Gastrocnemius medialis (tissue), 4 donors: Measurements from ENCODE around the gene AGTR1.
A peak's percentile ranks its signal among the peaks of the same experiment; 100 is the strongest.

Experiments used
- CTCF ChIP-seq, 5 experiments: fragments of 450-650 bp in 3 of 5; fragments of 200-600 bp in 2 of 5; sonication (generic) in 2 of 5; IDR thresholded peaks in 4 of 5; conservative IDR thresholded peaks in 1 of 5; 1 replicate in 4 of 5; 2 replicates in 1 of 5; pipeline ENCODE4 v1.5.1; 2016 to 2019; ENCODE audit warnings: antibody characterized with exemption in 5 of 5, mild to moderate bottlenecking in 3 of 5, moderate library complexity in 3 of 5
- POLR2A ChIP-seq, 2 donors: fragments of 450-650 bp; IDR thresholded peaks; one replicate each; pipeline ENCODE4 v1.6.1; 2017; ENCODE audit warnings: antibody characterized with exemption in 2 of 2, mild to moderate bottlenecking in 2 of 2, moderate library complexity in 2 of 2

GRCh38 chr3:148718982-148719862 is 21.5 kb downstream of the AGTR1 start:
- TF ChIP-seq CTCF (IDR thresholded peaks at IDR 0.05 in 4 of 5, conservative IDR thresholded peaks at IDR 0.05 in 1 of 5) (peak in 2 of 5 experiments; percentile 18 to 44), POLR2A (IDR thresholded peaks at IDR 0.05) (no peak)
